Measurements from ENCODE around the gene TAF1D. TPM values are rescaled to one million over a fixed set of nuclear protein-coding genes. Genes with fewer than 3 reads are reported as not detected.

TAF1D gene
- total and polyA plus RNA-seq, 2 donors (not counting 3 experiments of a cell fraction or from before 2014, with no cell fraction given) = 60.7 to 181 TPM

DNA sequence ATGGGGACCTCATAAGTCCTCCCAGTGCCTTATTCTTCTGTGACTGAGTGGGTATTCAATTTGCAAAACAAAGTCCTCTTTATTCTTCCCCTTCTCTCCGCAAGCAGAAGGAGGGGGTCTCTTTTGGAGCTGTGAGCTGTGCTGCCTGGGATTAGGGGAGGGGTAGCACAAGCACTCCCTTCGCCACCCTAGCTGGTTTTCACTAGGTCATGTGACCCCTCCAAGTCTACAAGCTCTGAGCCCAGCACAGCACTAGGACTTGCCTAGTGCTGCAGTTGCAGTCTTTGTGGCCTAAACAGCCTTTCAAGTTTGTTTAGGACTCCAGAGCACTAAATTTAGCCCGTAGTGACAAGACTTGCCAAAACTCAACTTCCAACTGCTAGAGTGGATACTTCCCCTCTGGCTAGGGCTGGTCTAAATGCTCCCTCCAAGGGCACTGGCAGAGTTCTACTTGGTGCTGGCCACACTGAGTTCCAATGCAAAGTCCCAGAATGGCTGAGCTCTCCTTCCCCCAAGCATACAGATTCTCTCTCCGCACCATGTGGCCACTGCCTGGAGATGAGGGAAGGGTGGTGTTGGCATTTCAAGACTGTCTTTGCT, 25.4 kb downstream of the TAF1D start:
- POLR2A ChIA-PET = interaction anchor here (0.6 kb wide), 1 partner anchor 14 kb away, joined by 3 read pairs; no protein-coding TSS in a partner anchor
- intact Hi-C loops (cut with micrococcal nuclease) = no loop called here
- H2AFZ ChIP-seq (ENCODE audit: low read depth, low read length) = no peak overlapping the region

More for the DNA sequence above, 25.4 kb downstream of the TAF1D start:
- no peak overlapping the region for H3K4me2 ChIP-seq (ENCODE audit: insufficient read depth, low read length)
- TF ChIP-seq JUN (IDR thresholded peaks at IDR 0.05; ENCODE audit: borderline replicate concordance, insufficient read depth, insufficient read length, low read depth) = no peak
- TF ChIP-seq MYC (IDR thresholded peaks at IDR 0.05; ENCODE audit: low read depth, low read length) = no peak
- TF ChIP-seq POLR2A (IDR thresholded peaks at IDR 0.05; ENCODE audit: low read depth, low read length) = no peak
- TF ChIP-seq, protein P1, sequence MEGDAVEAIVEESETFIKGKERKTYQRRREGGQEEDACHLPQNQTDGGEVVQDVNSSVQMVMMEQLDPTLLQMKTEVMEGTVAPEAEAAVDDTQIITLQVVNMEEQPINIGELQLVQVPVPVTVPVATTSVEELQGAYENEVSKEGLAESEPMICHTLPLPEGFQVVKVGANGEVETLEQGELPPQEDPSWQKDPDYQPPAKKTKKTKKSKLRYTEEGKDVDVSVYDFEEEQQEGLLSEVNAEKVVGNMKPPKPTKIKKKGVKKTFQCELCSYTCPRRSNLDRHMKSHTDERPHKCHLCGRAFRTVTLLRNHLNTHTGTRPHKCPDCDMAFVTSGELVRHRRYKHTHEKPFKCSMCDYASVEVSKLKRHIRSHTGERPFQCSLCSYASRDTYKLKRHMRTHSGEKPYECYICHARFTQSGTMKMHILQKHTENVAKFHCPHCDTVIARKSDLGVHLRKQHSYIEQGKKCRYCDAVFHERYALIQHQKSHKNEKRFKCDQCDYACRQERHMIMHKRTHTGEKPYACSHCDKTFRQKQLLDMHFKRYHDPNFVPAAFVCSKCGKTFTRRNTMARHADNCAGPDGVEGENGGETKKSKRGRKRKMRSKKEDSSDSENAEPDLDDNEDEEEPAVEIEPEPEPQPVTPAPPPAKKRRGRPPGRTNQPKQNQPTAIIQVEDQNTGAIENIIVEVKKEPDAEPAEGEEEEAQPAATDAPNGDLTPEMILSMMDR (IDR thresholded peaks at IDR 0.05; ENCODE audit: extremely low read depth in 1 of 2, insufficient read depth in 1 of 2, low read depth in 1 of 2, low read length in 2 of 2) = no peak
- TF ChIP-seq GATA2 (IDR thresholded peaks at IDR 0.05; ENCODE audit: insufficient read depth, insufficient read length, low read depth, low read length) = no peak
- TF ChIP-seq, protein P2, sequence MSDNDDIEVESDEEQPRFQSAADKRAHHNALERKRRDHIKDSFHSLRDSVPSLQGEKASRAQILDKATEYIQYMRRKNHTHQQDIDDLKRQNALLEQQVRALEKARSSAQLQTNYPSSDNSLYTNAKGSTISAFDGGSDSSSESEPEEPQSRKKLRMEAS (IDR thresholded peaks at IDR 0.05; ENCODE audit: insufficient read depth, insufficient read length) = no peak
- TF ChIP-seq FOS (IDR thresholded peaks at IDR 0.05; ENCODE audit: borderline replicate concordance, insufficient read depth, low read length) = no peak
- TF ChIP-seq POLR2AphosphoS5 (IDR thresholded peaks at IDR 0.05; ENCODE audit: insufficient read depth, low read depth, low read length) = no peak
- TF ChIP-seq EZH2 (IDR thresholded peaks at IDR 0.05; ENCODE audit: borderline replicate concordance, low read depth, low read length, severe bottlenecking) = no peak
- no peaks in the 10 kb centered on the region for H3K27me3 ChIP-seq (ENCODE audit: control insufficient read depth in 2 of 2, insufficient read depth in 2 of 2, low read length in 2 of 2)
- H4K20me1 ChIP-seq (replicated peaks; ENCODE audit: control insufficient read depth, extremely low read depth, insufficient read depth, low read length) = no peaks in the 10 kb centered on the region
- H3K36me3 ChIP-seq (ENCODE audit: control insufficient read depth in 2 of 2, extremely low read depth in 1 of 2, insufficient read depth in 2 of 2, low read length in 2 of 2) = peaks cover 0 to 1% of the 10 kb centered on the region in 2 experiments
- dilution Hi-C loops (cut with MboI; ENCODE audit: extremely low pct_ligation_motif_present, low sequenced_read_pairs) = no loop called here
- no TSS peak for BruUV-seq (replicated peaks)
- H3K4me1 ChIP-seq (ENCODE audit: control insufficient read depth, extremely low read depth, insufficient read depth, low read length) = peaks cover 16% of the 10 kb centered on the region
- CTCF ChIA-PET = no interaction called here
- no peaks in the 10 kb centered on the region for H3K9me3 ChIP-seq (replicated peaks; ENCODE audit: control insufficient read depth, insufficient read depth, low read length)
- H3K27ac ChIP-seq (ENCODE audit: insufficient read depth, low read depth, low read length) = no peak overlapping the region
- H3K9ac ChIP-seq (replicated peaks; ENCODE audit: extremely low read depth, insufficient read depth, low read length) = no peak overlapping the region
- H3K9me1 ChIP-seq (replicated peaks; ENCODE audit: control insufficient read depth, extremely low read depth, insufficient read depth, low read length) = no peaks in the 10 kb centered on the region
- H3K79me2 ChIP-seq (ENCODE audit: control insufficient read depth, insufficient read depth, low read length) = peaks cover 3% of the 10 kb centered on the region
- no peak for FAIRE-seq
- no peak for DNase-seq (ENCODE audit: low read depth, low spot score)
- H3K4me3 ChIP-seq (replicated peaks in 1 of 3; ENCODE audit: insufficient read depth in 1 of 3, low read depth in 1 of 3, low read length in 3 of 3) = no peak overlapping the region
